ENCODE data around the gene SIRT5. TPM values are rescaled to one million over a fixed set of nuclear protein-coding genes. Genes with fewer than 3 reads are reported as not detected.

SIRT5 gene
- polyA plus RNA-seq, 2 of the 4 experiments (the other 2 are of a cell fraction) = 5.1 to 7.8 TPM

DNA sequence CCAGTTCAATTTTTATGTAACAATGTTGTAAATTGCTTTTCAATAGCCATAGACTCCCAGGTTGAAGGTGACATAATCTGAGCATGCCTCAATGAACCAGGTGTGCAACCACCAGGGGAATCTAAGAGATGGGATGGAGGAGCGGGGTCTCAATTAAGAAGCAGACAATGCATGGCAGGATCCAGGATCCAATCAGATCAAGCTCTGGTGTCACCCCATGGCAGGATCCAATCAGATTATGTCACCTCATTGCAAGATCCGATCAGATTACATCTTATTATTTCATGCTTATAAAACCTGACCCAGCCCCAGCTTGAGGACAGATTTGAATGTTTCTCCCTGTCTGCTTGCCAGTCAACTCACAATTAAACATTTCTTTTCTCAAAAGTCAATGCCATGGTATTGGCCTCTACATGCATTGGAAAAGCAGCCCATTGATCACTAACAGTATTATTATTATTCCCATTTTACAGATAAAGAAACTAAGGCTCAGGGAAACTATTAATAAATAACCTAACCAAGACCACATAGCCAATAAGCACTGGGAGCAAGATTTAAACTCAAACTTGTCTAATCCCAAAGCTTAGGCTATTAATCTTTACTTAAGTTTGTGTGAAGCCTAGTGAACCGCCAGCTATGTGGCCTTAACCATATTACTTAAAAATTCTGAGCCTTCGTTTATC, 14.3 kb upstream of the SIRT5 start:
- CTCF ChIA-PET = interaction anchor here (1.3 kb wide), 1 partner anchor 15 kb away, joined by 3 read pairs; no protein-coding TSS in a partner anchor
- WGBS (ENCODE audit: missing lambda C conversion rate) = 79% methylated on average over 4 of the region's 4 CpGs
- ATAC-seq = no peak

DNA sequence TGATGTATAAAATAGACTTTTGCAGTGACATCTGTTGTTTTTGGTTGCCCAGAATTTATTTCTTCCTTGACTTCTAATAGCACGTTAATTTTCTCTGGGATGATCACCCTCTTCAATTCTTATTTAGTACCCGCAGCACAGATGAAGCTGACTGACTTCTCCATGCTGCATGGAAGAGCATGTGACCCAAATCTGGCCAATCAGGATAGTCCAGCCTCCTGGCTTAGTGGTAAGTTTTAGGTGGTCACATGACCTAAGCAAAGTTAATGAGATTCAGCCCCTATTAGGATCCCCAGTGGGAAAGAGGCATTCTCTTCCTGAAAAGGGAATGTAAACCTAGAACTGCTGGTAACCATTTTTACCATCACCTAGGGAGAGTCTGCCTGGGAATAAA, 13.8 kb upstream of the SIRT5 start:
- Histone ChIP-seq H3K4me2 (no peak overlapping the region), H3K4me1 (no peaks in the 10 kb centered on the region), H3K27ac (no peak overlapping the region), H3K4me3 (no peak overlapping the region), H3K9me3 (no peaks in the 10 kb centered on the region)
- WGBS (ENCODE audit: missing lambda C conversion rate) = 83% methylated on average over 2 of the region's 2 CpGs
- TF ChIP-seq CBX8 (IDR thresholded peaks at IDR 0.05) (no peak), NFE2L2 (conservative IDR thresholded peaks at IDR 0.05; ENCODE audit: low read length) (no peak), SREBF2 (IDR thresholded peaks at IDR 0.05) (no peak)
- TF ChIP-seq, protein P1, sequence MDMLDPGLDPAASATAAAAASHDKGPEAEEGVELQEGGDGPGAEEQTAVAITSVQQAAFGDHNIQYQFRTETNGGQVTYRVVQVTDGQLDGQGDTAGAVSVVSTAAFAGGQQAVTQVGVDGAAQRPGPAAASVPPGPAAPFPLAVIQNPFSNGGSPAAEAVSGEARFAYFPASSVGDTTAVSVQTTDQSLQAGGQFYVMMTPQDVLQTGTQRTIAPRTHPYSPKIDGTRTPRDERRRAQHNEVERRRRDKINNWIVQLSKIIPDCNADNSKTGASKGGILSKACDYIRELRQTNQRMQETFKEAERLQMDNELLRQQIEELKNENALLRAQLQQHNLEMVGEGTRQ (IDR thresholded peaks at IDR 0.05) = peak; percentile 74
- POLR2A ChIA-PET = interaction anchor here (1.7 kb wide), 1 partner anchor 14 kb away, joined by 6 read pairs; the partner anchor contains the start of gene SIRT5
- CTCF ChIA-PET = interaction anchor here (1.3 kb wide), 1 partner anchor 15 kb away, joined by 3 read pairs; no protein-coding TSS in a partner anchor
- no peak for FAIRE-seq
- ATAC-seq = no peak
- DNase-seq (ENCODE audit: low read depth in 1 of 2, low spot score in 1 of 2) = no peak

More for the DNA sequence above, 14.3 kb upstream of the SIRT5 start:
- H3K9me3 ChIP-seq = no peaks in the 10 kb centered on the region
- H3K27ac ChIP-seq = no peak overlapping the region
- no peak overlapping the region for H3K4me3 ChIP-seq
- FAIRE-seq (no peak), DNase-seq (ENCODE audit: low read depth in 1 of 2, low spot score in 1 of 2) (no peak)
- H3K4me2 ChIP-seq = no peak overlapping the region
- TF ChIP-seq ZFP36 (IDR thresholded peaks at IDR 0.05; ENCODE audit: borderline replicate concordance, partially characterized antibody) (no peak), ZSCAN20 (CRISPR knock-in tag; IDR thresholded peaks at IDR 0.05) (no peak)
- TF ChIP-seq, protein P2, sequence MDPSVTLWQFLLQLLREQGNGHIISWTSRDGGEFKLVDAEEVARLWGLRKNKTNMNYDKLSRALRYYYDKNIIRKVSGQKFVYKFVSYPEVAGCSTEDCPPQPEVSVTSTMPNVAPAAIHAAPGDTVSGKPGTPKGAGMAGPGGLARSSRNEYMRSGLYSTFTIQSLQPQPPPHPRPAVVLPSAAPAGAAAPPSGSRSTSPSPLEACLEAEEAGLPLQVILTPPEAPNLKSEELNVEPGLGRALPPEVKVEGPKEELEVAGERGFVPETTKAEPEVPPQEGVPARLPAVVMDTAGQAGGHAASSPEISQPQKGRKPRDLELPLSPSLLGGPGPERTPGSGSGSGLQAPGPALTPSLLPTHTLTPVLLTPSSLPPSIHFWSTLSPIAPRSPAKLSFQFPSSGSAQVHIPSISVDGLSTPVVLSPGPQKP (IDR thresholded peaks at IDR 0.05; ENCODE audit: low read depth, low read length) = no peak
- POLR2A ChIA-PET = no interaction called here
- no peaks in the 10 kb centered on the region for H3K4me1 ChIP-seq

DNA sequence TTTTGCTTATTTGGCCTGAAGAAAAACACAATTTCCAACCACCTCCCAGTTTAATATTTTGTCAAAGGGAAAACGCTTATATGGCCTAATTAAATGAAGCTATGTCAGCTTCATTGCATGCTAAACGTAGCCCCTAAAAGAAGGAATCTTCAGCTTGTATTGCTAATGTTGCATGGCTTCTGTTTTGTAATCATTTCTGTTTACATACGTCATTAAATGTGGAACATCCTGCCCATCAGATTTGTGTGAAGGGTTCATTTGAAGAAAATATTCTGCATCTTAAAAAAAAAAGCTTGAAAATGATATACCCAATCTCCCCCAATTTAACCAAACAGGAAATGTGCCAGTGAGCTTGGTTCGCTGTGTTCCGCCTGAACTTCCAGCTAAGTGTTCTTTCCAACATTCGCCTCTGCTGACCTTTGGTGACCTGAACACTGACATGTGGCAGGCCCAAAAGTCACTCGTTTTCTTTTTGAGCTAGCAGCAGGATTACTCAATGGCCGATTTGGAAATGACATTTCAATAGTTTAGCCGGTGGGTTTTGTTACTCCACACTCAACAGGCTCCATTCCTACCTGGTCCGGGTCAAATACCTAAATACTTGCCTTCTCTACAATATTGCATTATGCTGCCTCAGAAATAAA, 12.7 kb upstream of the SIRT5 start:
- Histone ChIP-seq H3K27ac (no peak overlapping the region), H3K4me1 (no peaks in the 10 kb centered on the region), H3K4me2 (no peak overlapping the region), H3K4me3 (no peak overlapping the region), H3K9me3 (no peaks in the 10 kb centered on the region)
- DNase-seq (ENCODE audit: low read depth in 1 of 2, low spot score in 1 of 2) = no peak
- CTCF ChIA-PET = interaction anchor here (0.6 to 1.9 kb wide), 3 partner anchors 8 to 27 kb away, joined by 3 to 7 read pairs (median 5); no protein-coding TSS in a partner anchor
- no peak for FAIRE-seq
- 69% methylated on average over 10 of the region's 10 CpGs for WGBS (ENCODE audit: missing lambda C conversion rate)
- POLR2A ChIA-PET = interaction anchor here (1.7 kb wide), 1 partner anchor 13 kb away, joined by 6 read pairs; the partner anchor contains the start of gene SIRT5
- TF ChIP-seq NFE2L2 (conservative IDR thresholded peaks at IDR 0.05; ENCODE audit: low read length) = no peak
- no peak for TF ChIP-seq ZC3H11A (IDR thresholded peaks at IDR 0.05)
- TF ChIP-seq FOXS1 (CRISPR knock-in tag; IDR thresholded peaks at IDR 0.05) = no peak
- no peak for TF ChIP-seq FOSL2 (IDR thresholded peaks at IDR 0.05)
- TF ChIP-seq FOSL2 (CRISPR knock-in tag; IDR thresholded peaks at IDR 0.05) = no peak
- no peak for TF ChIP-seq MAZ (IDR thresholded peaks at IDR 0.05; ENCODE audit: borderline replicate concordance, low read depth, low read length)
- TF ChIP-seq, protein P3, sequence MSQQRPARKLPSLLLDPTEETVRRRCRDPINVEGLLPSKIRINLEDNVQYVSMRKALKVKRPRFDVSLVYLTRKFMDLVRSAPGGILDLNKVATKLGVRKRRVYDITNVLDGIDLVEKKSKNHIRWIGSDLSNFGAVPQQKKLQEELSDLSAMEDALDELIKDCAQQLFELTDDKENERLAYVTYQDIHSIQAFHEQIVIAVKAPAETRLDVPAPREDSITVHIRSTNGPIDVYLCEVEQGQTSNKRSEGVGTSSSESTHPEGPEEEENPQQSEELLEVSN (IDR thresholded peaks at IDR 0.05; ENCODE audit: borderline replicate concordance, low read depth) = no peak
- TF ChIP-seq, protein P4, sequence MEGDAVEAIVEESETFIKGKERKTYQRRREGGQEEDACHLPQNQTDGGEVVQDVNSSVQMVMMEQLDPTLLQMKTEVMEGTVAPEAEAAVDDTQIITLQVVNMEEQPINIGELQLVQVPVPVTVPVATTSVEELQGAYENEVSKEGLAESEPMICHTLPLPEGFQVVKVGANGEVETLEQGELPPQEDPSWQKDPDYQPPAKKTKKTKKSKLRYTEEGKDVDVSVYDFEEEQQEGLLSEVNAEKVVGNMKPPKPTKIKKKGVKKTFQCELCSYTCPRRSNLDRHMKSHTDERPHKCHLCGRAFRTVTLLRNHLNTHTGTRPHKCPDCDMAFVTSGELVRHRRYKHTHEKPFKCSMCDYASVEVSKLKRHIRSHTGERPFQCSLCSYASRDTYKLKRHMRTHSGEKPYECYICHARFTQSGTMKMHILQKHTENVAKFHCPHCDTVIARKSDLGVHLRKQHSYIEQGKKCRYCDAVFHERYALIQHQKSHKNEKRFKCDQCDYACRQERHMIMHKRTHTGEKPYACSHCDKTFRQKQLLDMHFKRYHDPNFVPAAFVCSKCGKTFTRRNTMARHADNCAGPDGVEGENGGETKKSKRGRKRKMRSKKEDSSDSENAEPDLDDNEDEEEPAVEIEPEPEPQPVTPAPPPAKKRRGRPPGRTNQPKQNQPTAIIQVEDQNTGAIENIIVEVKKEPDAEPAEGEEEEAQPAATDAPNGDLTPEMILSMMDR (IDR thresholded peaks at IDR 0.05) = no peak
- no peak for TF ChIP-seq HOXB5 (CRISPR knock-in tag; IDR thresholded peaks at IDR 0.05)
- TF ChIP-seq FOSB (CRISPR knock-in tag; IDR thresholded peaks at IDR 0.05) = no peak
- TF ChIP-seq EHMT2 (IDR thresholded peaks at IDR 0.05; ENCODE audit: low read depth) = no peak
- no peak for TF ChIP-seq ZFP36 (IDR thresholded peaks at IDR 0.05; ENCODE audit: borderline replicate concordance, partially characterized antibody)
- ATAC-seq = no peak

Data from A549 (cell line).